SK-N-SH (cell line): Measurements from ENCODE around the gene TEKTIP1.

Experiments
- CTCF ChIP-seq: fragments of 200-600 bp; sonication (generic); IDR thresholded peaks from 2 replicates; pipeline ENCODE4 v1.6.1; 2017; ENCODE audit warnings: antibody characterized with exemption, mild to moderate bottlenecking, moderate library complexity
- EZH2phosphoT487 ChIP-seq: fragments of 200-600 bp; sonication (generic); IDR thresholded peaks from 2 replicates; pipeline ENCODE4 v1.6.1; 2017; ENCODE audit warnings: low read depth, mixed run types, mild to moderate bottlenecking, antibody characterized with exemption, moderate library complexity, borderline replicate concordance
- FOSL2 ChIP-seq: IDR thresholded peaks from 2 replicates; pipeline ENCODE4 v1.4.0; 2012; ENCODE audit warnings: low read depth, mild to moderate bottlenecking, moderate library complexity, borderline replicate concordance
- JUND ChIP-seq: IDR thresholded peaks from 2 replicates; pipeline ENCODE4 v1.4.0; 2012
- MXI1 ChIP-seq: IDR thresholded peaks from 2 replicates; pipeline ENCODE4 v1.6.1; 2012; ENCODE audit warnings: mild to moderate bottlenecking, low read depth, low read length, improper control_type of control experiment
- NFIC ChIP-seq: IDR thresholded peaks from 2 replicates; pipeline ENCODE4 v1.4.0; 2012; ENCODE audit warnings: borderline replicate concordance
- POLR2AphosphoS5 ChIP-seq: IDR thresholded peaks from 2 replicates; pipeline ENCODE4 v1.6.1; 2012; ENCODE audit warnings: low read depth, low read length
- RCOR1 ChIP-seq: fragments of 150-350 bp; IDR thresholded peaks from 2 replicates; pipeline ENCODE4 v1.6.1; 2017; ENCODE audit warnings: antibody characterized with exemption, low read length
- RXRA ChIP-seq: IDR thresholded peaks from 2 replicates; pipeline ENCODE4 v1.4.0; 2012; ENCODE audit warnings: low read depth, mild to moderate bottlenecking, borderline replicate concordance
- SMC3 ChIP-seq: IDR thresholded peaks from 2 replicates; pipeline ENCODE4 v1.6.1; 2012; ENCODE audit warnings: low read depth, low read length, improper control_type of control experiment
- YY1 ChIP-seq: IDR thresholded peaks from 2 replicates; pipeline ENCODE4 v1.4.0; 2012; ENCODE audit warnings: low read depth, mild to moderate bottlenecking
- TF ChIP-seq, protein P1 (sequence below): IDR thresholded peaks from 2 replicates; pipeline ENCODE4 v1.4.0; 2012; ENCODE audit warnings: low read depth

- TF ChIP-seq MXI1 (no peak), CTCF (no peak), NFIC (no peak), SMC3 (no peak), RCOR1 (no peak), YY1 (no peak), FOSL2 (no peak), RXRA (no peak), EZH2phosphoT487 (no peak), JUND (no peak), POLR2AphosphoS5 (no peak)
- TF ChIP-seq, protein P1, sequence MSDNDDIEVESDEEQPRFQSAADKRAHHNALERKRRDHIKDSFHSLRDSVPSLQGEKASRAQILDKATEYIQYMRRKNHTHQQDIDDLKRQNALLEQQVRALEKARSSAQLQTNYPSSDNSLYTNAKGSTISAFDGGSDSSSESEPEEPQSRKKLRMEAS = no peak
Observed at GRCh38 chr19:3491396-3492119, 47.4 kb upstream of the TEKTIP1 start.
